NCI-H2081 treated with DMSO at 0.1 percent for 48 hours (cell line): ENCODE measurements around the gene CREB3L1.

Experiments used
- DNase-seq: peaks from one replicate; lab custom pipeline; 2025; lab: John Stamatoyannopoulos, UW

The CREB3L1 gene

GRCh38 chr11:46277622-46278386, at the start of gene CREB3L1:
CREB3L1 (plus strand) TSS chr11:46277662; CDS start chr11:46278112, 450 bp downstream.
- DNase-seq: no peak

- no peak for DNase-seq
Measured at GRCh38 chr11:46229230-46229629, 48.2 kb upstream of the CREB3L1 start.

- DNase-seq: no peak
Measured at GRCh38 chr11:46234311-46234710, 43.2 kb upstream of the CREB3L1 start.

- no peak for DNase-seq
Measured at GRCh38 chr11:46235777-46236688, 41.4 kb upstream of the CREB3L1 start.

GRCh38 chr11:46236918-46237247, 40.6 kb upstream of the CREB3L1 start:
- DNase-seq: no peak

- DNase-seq: no peak
Measured at GRCh38 chr11:46237248-46238077, 40.0 kb upstream of the CREB3L1 start.

- no peak for DNase-seq
Measured at GRCh38 chr11:46238078-46238966, 39.1 kb upstream of the CREB3L1 start.

- peak; percentile 19 for DNase-seq
Measured at GRCh38 chr11:46238967-46239800, 38.3 kb upstream of the CREB3L1 start.

- DNase-seq: no peak
Measured at GRCh38 chr11:46239801-46240061, 37.7 kb upstream of the CREB3L1 start.

GRCh38 chr11:46240371-46240770, 37.1 kb upstream of the CREB3L1 start:
- no peak for DNase-seq

GRCh38 chr11:46240861-46241260, 36.6 kb upstream of the CREB3L1 start:
- DNase-seq: no peak

GRCh38 chr11:46242041-46242951, 35.2 kb upstream of the CREB3L1 start:
- no peak for DNase-seq

GRCh38 chr11:46242952-46243795, 34.3 kb upstream of the CREB3L1 start:
- peak; percentile 72 for DNase-seq

- no peak for DNase-seq
Measured at GRCh38 chr11:46243796-46244109, 33.7 kb upstream of the CREB3L1 start.

- DNase-seq: no peak
Measured at GRCh38 chr11:46246521-46246920, 30.9 kb upstream of the CREB3L1 start.

- DNase-seq: no peak
Measured at GRCh38 chr11:46247090-46247489, 30.4 kb upstream of the CREB3L1 start.

GRCh38 chr11:46247659-46248058, 29.8 kb upstream of the CREB3L1 start:
- DNase-seq: peak; percentile 88

- DNase-seq: no peak
Measured at GRCh38 chr11:46248289-46249102, 29.0 kb upstream of the CREB3L1 start.
